WERI-Rb-1 (cell line): ENCODE data around the gene REM1.

ENCODE experiments used
- DNase-seq: peaks from one replicate; pipeline ENCODE4 v3.0.0-alpha.2; 2020
- H3K27ac ChIP-seq: fragments of 250-450 bp; sonication (Bioruptor Pico); 2 replicates; pipeline ENCODE4 v1.5.1; 2020; ENCODE audit warnings: mild to moderate bottlenecking, moderate library complexity
- H3K27me3 ChIP-seq: fragments of 250-450 bp; sonication (Bioruptor Pico); 2 replicates; pipeline ENCODE4 v1.5.1; 2021; ENCODE audit warnings: mild to moderate bottlenecking, low read depth, moderate library complexity; ENCODE audit not compliant: insufficient read depth, severe bottlenecking
- H3K36me3 ChIP-seq: fragments of 250-450 bp; sonication (Bioruptor Pico); 2 replicates; pipeline ENCODE4 v1.5.1; 2020; ENCODE audit warnings: mild to moderate bottlenecking, moderate library complexity
- H3K4me3 ChIP-seq: 2 replicates; pipeline ENCODE4 v1.5.1; 2011; ENCODE audit warnings: low read depth, mild to moderate bottlenecking, control low read depth, low read length
- H3K9me3 ChIP-seq: fragments of 250-450 bp; sonication (Bioruptor Pico); 2 replicates; pipeline ENCODE4 v1.5.1; 2021; ENCODE audit warnings: mild to moderate bottlenecking, moderate library complexity; ENCODE audit not compliant: severe bottlenecking
- TF ChIP-seq, protein P1 (sequence below): IDR thresholded peaks from 2 replicates; pipeline ENCODE4 v1.5.1; 2011; ENCODE audit warnings: low read depth, mild to moderate bottlenecking, control low read depth, inconsistent platforms, low read length

Gene REM1

DNA sequence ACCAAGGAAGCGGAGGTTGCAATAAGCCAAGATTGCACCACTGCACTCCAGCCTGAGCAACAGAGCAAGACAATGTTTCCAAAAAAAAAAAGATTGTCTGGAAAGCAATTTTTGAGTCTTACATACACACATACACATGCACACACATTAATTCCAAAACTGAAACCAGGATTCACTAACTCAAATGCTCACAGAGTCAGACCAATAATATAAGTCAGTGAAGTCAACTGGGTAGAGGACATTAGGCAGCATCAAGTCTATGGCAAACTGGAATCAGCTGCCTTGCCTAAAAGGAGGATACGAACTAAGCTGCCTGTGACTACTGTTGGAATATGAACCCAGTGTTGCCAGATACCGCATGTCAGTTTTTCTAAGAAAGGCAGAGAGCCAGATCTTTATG is 15.7 kb downstream of the REM1 start:
- H3K4me3 ChIP-seq, result no peak overlapping the region
- TF ChIP-seq, protein P1, sequence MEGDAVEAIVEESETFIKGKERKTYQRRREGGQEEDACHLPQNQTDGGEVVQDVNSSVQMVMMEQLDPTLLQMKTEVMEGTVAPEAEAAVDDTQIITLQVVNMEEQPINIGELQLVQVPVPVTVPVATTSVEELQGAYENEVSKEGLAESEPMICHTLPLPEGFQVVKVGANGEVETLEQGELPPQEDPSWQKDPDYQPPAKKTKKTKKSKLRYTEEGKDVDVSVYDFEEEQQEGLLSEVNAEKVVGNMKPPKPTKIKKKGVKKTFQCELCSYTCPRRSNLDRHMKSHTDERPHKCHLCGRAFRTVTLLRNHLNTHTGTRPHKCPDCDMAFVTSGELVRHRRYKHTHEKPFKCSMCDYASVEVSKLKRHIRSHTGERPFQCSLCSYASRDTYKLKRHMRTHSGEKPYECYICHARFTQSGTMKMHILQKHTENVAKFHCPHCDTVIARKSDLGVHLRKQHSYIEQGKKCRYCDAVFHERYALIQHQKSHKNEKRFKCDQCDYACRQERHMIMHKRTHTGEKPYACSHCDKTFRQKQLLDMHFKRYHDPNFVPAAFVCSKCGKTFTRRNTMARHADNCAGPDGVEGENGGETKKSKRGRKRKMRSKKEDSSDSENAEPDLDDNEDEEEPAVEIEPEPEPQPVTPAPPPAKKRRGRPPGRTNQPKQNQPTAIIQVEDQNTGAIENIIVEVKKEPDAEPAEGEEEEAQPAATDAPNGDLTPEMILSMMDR, result no peak
- no peaks in the 10 kb centered on the region for H3K9me3 ChIP-seq
- no peak for DNase-seq
- H3K36me3 ChIP-seq, result no peaks in the 10 kb centered on the region
- no peaks in the 10 kb centered on the region for H3K27me3 ChIP-seq
- no peak overlapping the region for H3K27ac ChIP-seq

DNA sequence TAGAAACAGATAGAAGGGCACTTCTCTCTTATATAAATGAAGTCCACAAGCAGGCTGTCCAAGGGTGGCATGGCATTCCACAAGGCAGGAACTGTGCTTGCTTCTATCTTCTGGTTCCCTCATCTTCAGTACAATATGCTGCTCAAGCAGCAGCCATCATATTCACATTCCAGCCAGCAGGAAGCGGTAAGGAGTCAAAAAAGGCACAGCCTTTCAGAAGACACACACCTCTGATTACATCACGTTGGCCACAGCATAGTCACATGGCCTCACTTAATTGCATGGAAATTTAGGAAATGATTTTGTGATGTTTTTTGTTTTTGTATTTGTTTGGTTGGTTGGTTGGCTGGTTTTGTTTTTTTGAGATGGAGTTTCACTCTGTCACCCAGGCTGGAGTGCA is 19.0 kb downstream of the REM1 start:
- DNase-seq, result peak; percentile 59
- H3K4me3 ChIP-seq, result no peak overlapping the region
- no peaks in the 10 kb centered on the region for H3K36me3 ChIP-seq
- TF ChIP-seq, protein P1, result peak; percentile 58
- H3K27ac ChIP-seq, result no peak overlapping the region
- H3K9me3 ChIP-seq, result no peaks in the 10 kb centered on the region
- no peaks in the 10 kb centered on the region for H3K27me3 ChIP-seq

DNA sequence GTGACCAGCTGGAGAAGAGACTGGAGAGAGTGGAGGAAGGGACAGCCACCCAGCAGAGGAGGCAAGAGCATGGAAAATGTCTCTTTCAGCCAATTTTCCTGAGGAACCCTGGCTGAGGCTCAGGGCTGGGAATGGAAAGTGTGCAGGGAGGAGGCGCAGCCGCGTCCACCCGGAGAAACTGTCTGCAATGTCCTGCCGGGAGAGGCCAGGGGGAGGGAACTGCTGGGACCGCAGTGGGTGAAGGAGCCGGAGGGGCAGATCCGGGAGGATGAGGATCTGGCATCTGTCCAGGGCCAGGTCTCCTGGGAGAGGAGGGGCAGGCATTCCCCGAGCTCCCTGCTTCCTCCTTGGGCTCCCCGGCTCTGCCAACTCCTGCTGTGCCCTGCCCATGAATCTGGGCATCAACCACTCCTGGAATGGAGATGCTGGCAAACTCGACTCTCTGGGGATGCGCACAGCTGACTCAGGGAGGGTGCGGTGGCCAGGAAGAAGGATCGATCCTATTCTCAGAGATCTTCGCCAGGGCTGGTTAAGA is 21.7 kb downstream of the REM1 start:
- TF ChIP-seq, protein P1, result no peak
- no peaks in the 10 kb centered on the region for H3K36me3 ChIP-seq
- H3K4me3 ChIP-seq, result peak overlapping the region; percentile 44
- H3K27ac ChIP-seq, result peak overlapping the region; percentile 73
- DNase-seq, result peak; percentile 78
- H3K27me3 ChIP-seq, result no peaks in the 10 kb centered on the region
- H3K9me3 ChIP-seq, result no peaks in the 10 kb centered on the region

DNA sequence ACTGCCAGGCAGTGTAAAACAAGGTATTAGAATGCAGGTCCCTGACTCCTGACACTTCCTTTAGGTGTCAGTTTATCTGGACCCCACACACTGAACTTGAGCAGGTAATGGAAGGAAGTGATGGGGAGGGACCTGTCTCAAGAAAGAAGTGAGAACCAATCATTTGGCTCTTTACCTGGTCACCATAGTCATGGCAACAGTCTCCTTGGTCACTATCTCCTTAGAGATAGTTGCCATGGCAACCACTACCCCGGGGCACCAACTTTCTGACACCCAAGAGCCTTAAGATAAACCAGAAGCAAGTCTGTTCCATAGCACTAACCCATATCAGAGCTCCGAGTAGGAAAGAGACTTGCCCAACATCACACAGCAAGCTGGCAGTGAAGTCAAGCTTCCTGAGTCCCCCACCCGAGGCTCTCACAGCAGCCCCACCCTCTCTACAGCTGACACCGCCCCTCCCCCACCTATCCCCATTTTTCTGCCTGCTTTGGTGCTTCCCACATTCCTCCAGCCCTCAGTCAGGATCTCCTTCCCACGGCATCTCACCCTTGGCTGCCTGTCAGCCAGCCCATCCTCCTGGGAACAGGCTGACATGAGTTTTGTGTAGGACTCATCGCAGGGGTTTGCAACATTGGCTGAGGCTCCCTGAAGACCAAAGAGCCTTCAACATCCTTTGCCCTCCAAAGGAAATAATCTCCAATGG is 22.9 kb downstream of the REM1 start:
- TF ChIP-seq, protein P1, result no peak
- H3K36me3 ChIP-seq, result no peaks in the 10 kb centered on the region
- H3K27me3 ChIP-seq, result no peaks in the 10 kb centered on the region
- H3K4me3 ChIP-seq, result no peak overlapping the region; the same call in 1 of the 2 replicates
- H3K27ac ChIP-seq, result peak overlapping the region; percentile 73; the same call in 1 of the 2 replicates
- H3K9me3 ChIP-seq, result no peaks in the 10 kb centered on the region
- no peak for DNase-seq

DNA sequence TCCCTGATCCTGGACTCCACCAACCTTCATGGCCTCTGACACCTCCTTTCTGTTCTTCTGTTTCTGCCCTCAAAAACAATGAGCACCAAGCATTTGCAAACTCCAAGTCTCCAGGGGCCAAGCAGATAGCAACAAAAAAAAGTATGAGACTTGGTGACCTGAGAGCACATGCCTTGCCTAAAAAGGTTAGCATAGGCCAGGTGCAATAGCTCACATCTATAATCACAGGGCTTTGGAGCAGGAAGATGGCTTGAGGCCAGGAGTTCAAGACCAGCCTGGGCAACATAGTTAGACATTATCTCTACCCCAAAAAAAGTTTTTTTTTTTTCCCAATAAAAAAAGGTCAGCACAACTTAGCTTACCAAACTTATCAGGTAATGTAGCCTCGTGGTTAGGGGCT is 25.4 kb downstream of the REM1 start:
- DNase-seq, result no peak
- Histone ChIP-seq H3K27me3 (no peaks in the 10 kb centered on the region), H3K36me3 (no peaks in the 10 kb centered on the region), H3K9me3 (no peaks in the 10 kb centered on the region), H3K4me3 (no peak overlapping the region), H3K27ac (no peak overlapping the region)
- TF ChIP-seq, protein P1, result no peak
